Testis (tissue), 3 donors: ENCODE data around the gene DNAI1. TPM values are rescaled to one million over a fixed set of nuclear protein-coding genes. Genes with fewer than 3 reads are reported as not detected.

ENCODE experiments used
- DNase-seq: peaks from one replicate; pipeline ENCODE4 v3.0.0-alpha.2; 2019
- H3K27ac ChIP-seq, 2 donors: fragments of 200-600 bp; sonication (generic); one replicate each; pipeline ENCODE4 v1.5.1; 2019
- H3K27me3 ChIP-seq: fragments of 200-600 bp; sonication (generic); one replicate; pipeline ENCODE4 v1.5.1; 2019
- H3K36me3 ChIP-seq: fragments of 200-600 bp; sonication (generic); one replicate; pipeline ENCODE4 v1.5.1; 2017; ENCODE audit warnings: low read depth; ENCODE audit errors: missing control alignments
- H3K4me1 ChIP-seq: fragments of 200-600 bp; sonication (generic); one replicate; pipeline ENCODE4 v1.5.1; 2019
- H3K4me3 ChIP-seq, 2 donors: fragments of 200-600 bp; sonication (generic); one replicate each; pipeline ENCODE4 v1.5.1; 2017 to 2019
- H3K9me3 ChIP-seq: fragments of 200-600 bp; sonication (generic); one replicate; pipeline ENCODE4 v1.5.1; 2017
- POLR2A ChIP-seq: fragments of 450-650 bp; IDR thresholded peaks from one replicate; pipeline ENCODE4 v1.6.1; 2017; ENCODE audit warnings: antibody characterized with exemption, mild to moderate bottlenecking, moderate library complexity
- WGBS, 2 donors: methylation state at CpG; one replicate each; pipeline ENCODE4 v1.1.5; 2018; 5-methylcytosine and 5-hydroxymethylcytosine counted together
- intact Hi-C: fragments of 100-400 bp; cut with DNase I; formaldehyde crosslinking; loops from one replicate; pipeline ENCODE4 v1.15.1; 2023; ENCODE audit warnings: low total_unique reads
- polyA plus RNA-seq: library from polyadenylated mRNA; stranded (reverse); fragments of 350-450 nt; fragmentation: Illumina TruSeq; extraction: RNeasy Lipid Tissue Mini Kit (QIAGEN cat#74804); gene quantifications from one replicate; pipeline ENCODE4 v1.2.3, GENCODE V29; 2014; ENCODE audit warnings: low read depth, low replicate concordance; ENCODE audit not compliant: insufficient read depth
- total RNA-seq, 2 donors: library from RNA; depleted of rRNA; stranded (reverse); fragments of >200 nt; gene quantifications; one replicate each; pipeline ENCODE4 v1.2.3, GENCODE V29; 2016
- TF ChIP-seq, protein P1 (sequence below), 3 experiments: fragments of 450-650 bp in 2 of 3; fragments of 200-600 bp in 1 of 3; sonication (generic) in 1 of 3; IDR thresholded peaks; one replicate each; pipeline ENCODE4 v1.5.1; 2016 to 2019; ENCODE audit warnings: antibody characterized with exemption in 3 of 3, mild to moderate bottlenecking in 2 of 3, moderate library complexity in 1 of 3

Gene DNAI1
- total and polyA plus RNA-seq, 3 donors from 2014 or later = 22.7 to 109 (median 36.7) TPM

DNA sequence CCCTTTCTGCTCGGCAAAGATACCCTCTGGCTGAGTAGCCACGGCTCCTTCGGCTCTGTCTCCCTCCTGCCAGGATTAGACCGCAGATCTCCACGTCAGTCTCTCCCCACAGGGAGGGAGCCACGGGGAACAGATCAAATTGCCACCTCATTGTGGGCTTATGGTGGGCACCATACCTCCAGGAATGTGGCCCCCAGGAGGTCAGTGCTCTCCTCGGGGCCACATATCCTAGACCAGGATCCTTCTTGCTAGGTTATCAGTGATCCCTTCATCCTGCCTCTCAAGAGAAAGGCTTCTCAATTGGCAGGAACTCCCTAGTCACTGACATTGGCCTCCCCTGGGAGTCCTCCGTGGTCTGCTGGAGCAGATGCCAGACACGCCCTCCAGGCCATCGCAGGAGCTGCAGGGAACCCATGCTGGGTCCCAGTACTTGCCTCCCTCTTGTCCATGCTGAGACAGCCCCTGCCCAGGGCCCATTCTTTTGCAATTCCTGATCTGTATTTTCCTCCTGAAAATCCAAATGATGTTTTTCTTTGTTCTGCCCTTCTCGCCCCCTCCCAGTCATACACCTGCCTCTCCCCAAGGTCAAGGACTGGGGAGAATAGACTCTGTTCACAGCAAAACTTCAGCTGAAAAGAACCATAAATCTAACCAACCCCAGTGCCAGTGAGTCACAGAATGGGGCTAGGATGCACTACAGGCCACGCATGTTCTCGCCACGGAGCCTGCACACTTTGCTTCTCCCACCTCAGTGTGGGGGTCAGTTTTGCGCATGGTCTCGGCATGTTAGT lies 95.8 kb downstream of the DNAI1 start:
- Histone ChIP-seq H3K9me3 (no peaks in the 10 kb centered on the region), H3K4me1 (peaks cover 2% of the 10 kb centered on the region), H3K27me3 (no peaks in the 10 kb centered on the region), H3K4me3 (no peak overlapping the region), H3K36me3 (no peaks in the 10 kb centered on the region), H3K27ac (no peak overlapping the region)
- intact Hi-C loops = loop anchor here (5.0 kb wide), 1 partner anchor 38 kb away; no protein-coding TSS in a partner anchor
- no peak for DNase-seq
- 68 to 70% methylated on average over 16 of the region's 16 CpGs for WGBS, 2 donors
- TF ChIP-seq, protein P1, sequence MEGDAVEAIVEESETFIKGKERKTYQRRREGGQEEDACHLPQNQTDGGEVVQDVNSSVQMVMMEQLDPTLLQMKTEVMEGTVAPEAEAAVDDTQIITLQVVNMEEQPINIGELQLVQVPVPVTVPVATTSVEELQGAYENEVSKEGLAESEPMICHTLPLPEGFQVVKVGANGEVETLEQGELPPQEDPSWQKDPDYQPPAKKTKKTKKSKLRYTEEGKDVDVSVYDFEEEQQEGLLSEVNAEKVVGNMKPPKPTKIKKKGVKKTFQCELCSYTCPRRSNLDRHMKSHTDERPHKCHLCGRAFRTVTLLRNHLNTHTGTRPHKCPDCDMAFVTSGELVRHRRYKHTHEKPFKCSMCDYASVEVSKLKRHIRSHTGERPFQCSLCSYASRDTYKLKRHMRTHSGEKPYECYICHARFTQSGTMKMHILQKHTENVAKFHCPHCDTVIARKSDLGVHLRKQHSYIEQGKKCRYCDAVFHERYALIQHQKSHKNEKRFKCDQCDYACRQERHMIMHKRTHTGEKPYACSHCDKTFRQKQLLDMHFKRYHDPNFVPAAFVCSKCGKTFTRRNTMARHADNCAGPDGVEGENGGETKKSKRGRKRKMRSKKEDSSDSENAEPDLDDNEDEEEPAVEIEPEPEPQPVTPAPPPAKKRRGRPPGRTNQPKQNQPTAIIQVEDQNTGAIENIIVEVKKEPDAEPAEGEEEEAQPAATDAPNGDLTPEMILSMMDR (IDR thresholded peaks at IDR 0.05) = no peak

- no peak for TF ChIP-seq POLR2A
- TF ChIP-seq, protein P1 (IDR thresholded peaks at IDR 0.05) = no peak
- intact Hi-C loops = no loop called here
- Histone ChIP-seq H3K4me3 (no peak overlapping the region), H3K27me3 (no peaks in the 10 kb centered on the region), H3K9me3 (no peaks in the 10 kb centered on the region), H3K36me3 (no peaks in the 10 kb centered on the region), H3K27ac (no peak overlapping the region), H3K4me1 (peaks cover 7% of the 10 kb centered on the region)
- 46 to 71% methylated on average over 16 to 23 of the region's 23 CpGs for WGBS, 2 donors
- DNase-seq = no peak
Measured at GRCh38 chr9:34555002-34555348, 96.4 kb downstream of the DNAI1 start.

DNA sequence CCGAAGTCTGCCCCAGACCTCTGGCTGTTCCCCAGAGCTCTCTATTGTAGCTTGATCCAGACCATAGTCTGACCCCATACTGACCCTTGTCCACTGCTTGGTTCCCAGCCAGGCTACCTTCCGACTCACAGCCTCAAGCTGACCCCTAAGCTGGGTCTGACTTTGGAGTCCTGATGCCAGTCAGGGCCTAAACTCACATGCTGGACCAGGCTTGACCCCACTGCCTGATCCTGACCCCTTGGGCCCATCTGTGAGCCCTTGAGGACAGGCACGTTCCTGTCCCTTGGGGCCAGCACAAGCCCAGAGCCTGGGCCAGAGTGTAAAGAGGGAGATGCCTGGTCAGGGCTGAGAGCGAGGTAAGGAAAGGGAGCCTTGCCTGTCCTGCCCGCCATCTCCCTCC lies 96.9 kb downstream of the DNAI1 start:
- Histone ChIP-seq H3K4me1 (peaks cover 12% of the 10 kb centered on the region), H3K36me3 (no peaks in the 10 kb centered on the region), H3K27ac (no peak overlapping the region), H3K4me3 (no peak overlapping the region), H3K27me3 (no peaks in the 10 kb centered on the region), H3K9me3 (no peaks in the 10 kb centered on the region)
- no peak for TF ChIP-seq POLR2A
- TF ChIP-seq, protein P1 (IDR thresholded peaks at IDR 0.05) = no peak
- 59 to 79% methylated on average over 4 to 5 of the region's 5 CpGs for WGBS, 2 donors
- intact Hi-C loops = no loop called here
- no peak for DNase-seq

DNA sequence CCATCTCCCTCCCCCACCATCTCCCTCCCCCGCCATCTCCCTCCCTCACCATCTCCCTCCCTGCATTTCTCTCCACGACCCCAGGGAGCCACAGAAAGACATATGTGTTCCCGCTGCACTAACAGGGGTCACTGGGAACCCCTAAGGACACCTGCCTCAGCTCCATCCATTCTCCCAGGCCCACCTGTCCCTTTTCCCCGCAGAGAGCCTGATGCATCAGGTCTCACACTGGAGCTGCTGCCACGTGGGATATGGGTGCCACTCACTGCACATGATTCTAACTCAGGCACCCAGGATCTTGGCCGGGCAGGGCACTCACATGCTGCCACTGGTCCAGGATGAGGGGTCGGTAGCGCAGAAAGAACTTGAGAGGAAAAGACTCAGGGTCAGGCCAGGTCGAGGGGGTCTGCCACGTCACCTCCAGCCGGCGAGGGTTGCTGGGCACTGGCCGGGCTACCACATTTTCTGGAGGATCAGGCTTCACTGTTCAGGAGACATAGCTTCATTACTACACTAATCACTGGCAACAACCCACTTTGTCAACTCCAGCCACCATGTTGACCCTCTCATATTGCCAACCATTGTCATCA lies 97.4 kb downstream of the DNAI1 start:
- TF ChIP-seq, protein P1 (IDR thresholded peaks at IDR 0.05) = no peak
- no peak for TF ChIP-seq POLR2A
- Histone ChIP-seq H3K27ac (no peak overlapping the region), H3K36me3 (no peaks in the 10 kb centered on the region), H3K4me3 (no peak overlapping the region), H3K9me3 (no peaks in the 10 kb centered on the region), H3K27me3 (no peaks in the 10 kb centered on the region), H3K4me1 (peaks cover 18% of the 10 kb centered on the region)
- intact Hi-C loops = no loop called here
- DNase-seq = no peak
- WGBS, 2 donors = 76 to 87% methylated on average over 4 to 11 of the region's 13 CpGs
